Stimulated activated CD8-positive, alpha-beta memory T cell treated with anti-CD3 and anti-CD28 coated beads, Interleukin-15, amount 100 ng/mL, for 24 hours (primary cell): Measurements from ENCODE around the gene CDK14.
"Not testable (repeated sequence)": the region's sequence is repeated elsewhere in the genome, so short reads cannot be mapped to it uniquely, and the experiment has no call there.

Experiments used
- DNase-seq: peaks from one replicate; pipeline ENCODE4 v3.0.0-alpha.2; 2020; ENCODE audit warnings: low read depth

CDK14 gene

DNA sequence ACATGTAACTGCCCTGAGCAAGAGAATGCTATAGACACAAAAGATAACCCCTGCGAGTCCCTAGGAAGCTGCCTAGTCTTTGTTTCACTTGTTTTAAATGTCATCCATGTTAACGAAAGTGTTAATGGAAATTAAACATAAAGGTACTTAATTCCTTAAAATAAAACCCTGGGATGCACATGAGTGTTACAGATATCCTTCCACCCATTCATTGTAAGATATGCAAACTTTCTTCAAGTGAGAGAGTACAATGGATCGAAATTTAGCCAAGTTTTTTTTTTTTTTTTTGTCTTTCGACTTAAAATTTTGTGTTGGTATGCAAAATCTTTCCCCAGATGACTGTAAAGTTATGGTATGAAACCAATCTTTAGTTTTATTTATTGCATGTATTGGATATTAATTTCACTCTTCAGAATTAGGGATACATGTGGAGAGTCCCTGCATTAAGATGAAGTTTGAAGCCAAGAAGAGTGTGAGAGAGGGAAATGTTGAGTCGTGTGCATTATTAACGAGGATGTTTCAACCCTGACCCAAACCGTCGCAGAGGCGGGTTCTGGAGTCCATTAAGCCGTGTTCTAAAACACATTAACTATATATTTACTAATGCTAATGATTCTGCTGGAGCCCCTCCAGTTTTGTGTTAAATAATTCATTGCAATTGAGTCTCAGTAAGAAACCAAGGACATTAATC lies 1.6 kb downstream of the CDK14 start:
- DNase-seq, result no peak

DNA sequence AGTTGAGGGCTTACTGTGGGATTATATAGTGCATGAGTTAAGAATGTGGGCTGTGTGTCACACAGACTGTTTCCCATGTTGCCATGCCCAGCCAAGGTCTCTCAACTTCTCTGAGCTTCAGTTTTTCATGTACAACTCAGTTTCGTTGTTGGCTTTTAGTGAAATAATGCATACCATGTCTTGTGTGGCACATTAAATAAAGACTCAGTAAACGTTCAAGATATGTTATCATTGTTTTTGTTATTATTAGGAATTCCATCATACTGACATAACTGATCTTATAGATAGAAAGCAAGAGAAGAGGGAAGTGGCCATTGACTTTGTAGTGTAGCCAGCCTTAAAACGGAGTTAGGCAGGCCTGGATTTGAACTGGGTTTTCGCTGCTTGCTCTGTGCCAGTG lies 2.9 kb downstream of the CDK14 start:
- no peak for DNase-seq

DNA sequence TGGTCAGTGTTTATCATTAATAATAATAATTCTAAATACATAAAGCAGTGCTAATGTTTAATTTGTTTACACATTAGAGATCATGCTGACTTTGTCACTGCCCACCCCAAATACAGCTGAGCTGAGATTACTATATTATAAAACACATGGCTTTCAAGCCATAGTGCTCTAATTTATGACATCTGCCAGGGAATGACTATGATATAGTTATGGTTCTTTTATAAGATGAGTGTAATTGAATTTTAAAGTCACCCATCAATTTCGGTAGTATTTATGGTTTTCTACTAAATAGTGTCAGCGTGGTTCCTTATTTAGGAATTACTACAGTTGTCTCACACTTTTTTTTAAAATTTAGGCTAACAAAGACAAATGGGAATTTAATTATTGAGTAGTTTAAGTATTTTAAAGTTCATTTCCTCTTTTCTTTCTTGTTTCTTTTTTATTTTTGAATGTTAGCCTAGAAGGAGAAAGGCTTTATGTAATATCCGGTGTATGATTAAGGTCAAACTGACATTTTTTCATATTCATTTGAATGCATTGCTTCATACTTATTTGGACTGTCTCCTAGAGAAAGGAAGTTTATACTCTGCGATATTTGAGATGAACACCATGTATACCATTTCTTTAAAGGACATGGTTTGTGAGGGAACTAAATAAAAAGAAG lies 3.9 kb downstream of the CDK14 start:
- no peak for DNase-seq

DNA sequence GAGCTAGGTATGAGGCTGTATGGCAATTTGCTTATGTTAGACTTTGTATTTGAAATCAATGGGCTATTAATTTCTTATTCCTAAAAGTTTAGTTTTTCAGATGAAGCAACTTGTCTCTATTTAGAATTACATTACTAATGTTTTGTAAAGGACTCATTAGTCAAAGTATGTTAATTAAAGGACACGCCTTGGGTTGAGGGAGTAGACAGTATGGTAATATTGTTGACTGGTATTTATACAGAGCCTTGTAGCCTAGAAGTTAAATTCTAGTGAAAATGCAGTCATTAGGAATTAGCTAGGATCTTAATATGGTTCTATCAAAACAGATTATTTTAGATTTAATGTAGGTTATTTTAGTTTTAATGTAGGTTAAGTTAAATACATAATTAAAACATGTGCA lies 6.2 kb downstream of the CDK14 start:
- no peak for DNase-seq

DNA sequence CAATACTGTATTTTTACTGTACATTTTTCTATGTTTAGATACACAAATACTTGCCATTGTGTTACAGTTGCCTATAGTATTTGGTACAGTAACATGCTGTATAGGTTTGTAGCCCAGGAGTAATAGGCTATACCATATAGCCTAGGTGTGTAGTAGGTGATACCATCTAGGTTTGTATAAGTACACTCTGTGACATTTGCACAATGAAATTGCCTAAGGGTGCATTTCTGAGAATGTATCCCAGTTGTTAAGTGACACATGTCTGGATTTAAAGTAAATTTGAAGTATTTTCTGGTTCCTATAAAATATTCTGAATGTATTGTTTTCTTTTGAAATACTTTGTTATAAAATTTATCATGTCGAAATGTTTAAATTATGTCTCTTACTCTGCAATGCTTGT lies 7.2 kb downstream of the CDK14 start:
- DNase-seq, result no peak

DNA sequence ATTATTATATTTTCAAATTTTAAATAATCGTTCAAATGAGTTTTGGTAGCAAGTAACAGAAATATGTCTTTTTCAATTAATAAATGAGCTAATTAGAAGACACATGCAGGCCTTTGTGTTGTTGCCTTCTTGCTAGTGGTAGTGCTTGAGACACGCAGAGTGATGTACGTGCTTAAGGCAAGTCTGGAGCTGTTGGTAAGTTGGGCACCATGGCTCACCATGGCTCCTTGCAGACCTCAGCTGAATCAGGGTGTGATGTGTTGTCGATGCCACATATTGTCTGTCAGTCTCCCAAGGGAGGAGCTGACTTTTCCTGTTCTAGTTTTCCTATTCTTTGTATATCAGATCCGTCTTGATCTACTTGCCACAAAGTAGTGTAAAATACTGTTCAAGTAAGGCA lies 8.3 kb downstream of the CDK14 start:
- no peak for DNase-seq

DNA sequence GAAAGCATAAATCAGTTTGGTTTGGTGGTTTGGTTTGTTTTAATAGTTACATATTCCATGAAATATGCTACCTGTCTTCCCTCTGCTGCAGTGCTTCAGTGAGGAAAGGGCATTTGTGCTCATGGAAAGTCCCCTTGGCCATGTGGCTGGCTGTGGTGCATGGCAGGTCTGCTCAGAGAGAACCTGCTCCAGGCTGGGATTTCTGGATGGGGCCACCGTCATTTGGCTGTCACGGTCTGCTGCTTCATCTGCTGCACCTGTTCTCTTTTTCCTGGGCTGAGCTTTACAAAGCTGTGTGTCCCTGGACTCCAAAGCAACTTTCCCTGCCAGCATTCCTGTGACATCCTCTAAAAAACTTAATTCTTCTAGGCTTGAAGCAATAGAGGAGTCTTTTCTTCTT lies 8.9 kb downstream of the CDK14 start:
- no peak for DNase-seq

DNA sequence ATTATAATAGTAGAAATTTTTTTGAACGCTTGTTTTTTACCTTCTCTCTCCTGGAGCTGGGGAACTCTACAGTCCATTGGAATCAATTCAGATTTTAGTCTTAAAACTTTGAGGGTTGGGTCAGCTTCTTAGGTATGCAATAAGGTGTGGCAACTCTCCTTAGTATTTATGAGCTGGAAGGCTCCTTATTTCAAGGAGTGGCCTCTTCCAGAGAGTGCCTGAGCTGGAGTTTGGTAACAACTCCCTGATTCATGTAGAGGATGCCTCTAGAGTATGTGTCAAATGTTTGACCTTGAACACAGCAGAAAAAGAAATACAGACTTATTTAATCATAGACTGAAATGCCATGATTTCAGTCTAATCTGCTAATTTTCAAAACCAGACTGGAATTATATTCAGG lies 11.1 kb downstream of the CDK14 start:
- no peak for DNase-seq

DNA sequence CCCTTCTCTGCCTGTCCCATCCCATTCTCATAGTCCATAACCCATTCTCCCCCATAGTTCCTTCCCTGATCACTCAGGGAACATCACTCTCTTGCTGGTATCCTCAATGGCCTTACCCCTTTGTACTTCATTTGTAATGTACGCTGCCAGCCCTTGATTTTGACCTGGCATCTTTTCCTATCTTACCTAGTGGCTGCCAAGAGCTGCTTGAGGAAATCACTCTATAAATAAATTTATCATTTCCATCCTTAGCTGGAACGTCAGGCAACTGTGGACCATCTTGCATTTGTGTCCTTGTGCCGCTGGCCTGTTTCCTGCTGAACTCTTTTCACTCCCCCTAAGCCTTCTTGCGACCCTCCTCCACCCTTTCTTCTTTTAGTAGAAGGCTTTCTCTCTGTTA lies 14.0 kb downstream of the CDK14 start:
- DNase-seq, result no peak

DNA sequence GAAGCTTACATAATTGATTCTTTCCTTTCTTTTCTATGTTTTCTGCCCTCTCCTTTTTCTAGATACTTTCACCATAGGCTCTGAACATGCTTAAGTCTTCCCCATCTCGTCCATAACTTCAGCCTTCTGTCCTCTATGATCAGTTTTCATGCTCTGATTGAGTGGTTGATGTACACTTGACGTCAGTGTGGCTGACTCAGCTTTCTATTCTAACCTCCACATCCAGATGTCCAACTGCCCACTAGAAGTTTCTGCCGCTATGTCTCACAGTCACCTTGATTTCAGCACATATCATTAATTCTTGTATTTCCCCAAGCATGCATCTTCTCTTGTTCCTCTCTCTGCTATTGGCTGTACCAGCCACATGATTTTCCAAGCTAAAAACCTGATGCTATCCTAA lies 15.0 kb downstream of the CDK14 start:
- DNase-seq, result no peak

DNA sequence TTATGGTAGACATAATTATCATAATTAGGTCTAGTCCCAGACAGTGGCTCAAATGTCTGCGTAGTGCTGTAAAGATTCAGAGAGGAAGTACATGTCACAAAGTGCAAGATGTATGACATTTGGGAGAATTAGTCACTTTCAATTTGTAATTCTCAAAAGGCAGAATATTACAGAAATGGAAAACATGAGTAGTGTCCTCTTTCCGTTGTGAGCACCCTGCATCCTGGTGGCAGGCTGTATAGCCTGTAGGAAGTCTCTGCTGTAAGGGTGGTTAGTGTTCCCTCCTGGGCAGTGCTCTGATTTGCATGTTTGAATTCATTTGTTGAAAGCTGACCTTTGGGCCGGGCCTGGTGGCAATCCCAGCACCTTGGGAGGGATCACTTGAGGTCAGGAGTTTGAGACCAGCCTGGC lies 17.0 kb downstream of the CDK14 start:
- DNase-seq, result no peak

DNA sequence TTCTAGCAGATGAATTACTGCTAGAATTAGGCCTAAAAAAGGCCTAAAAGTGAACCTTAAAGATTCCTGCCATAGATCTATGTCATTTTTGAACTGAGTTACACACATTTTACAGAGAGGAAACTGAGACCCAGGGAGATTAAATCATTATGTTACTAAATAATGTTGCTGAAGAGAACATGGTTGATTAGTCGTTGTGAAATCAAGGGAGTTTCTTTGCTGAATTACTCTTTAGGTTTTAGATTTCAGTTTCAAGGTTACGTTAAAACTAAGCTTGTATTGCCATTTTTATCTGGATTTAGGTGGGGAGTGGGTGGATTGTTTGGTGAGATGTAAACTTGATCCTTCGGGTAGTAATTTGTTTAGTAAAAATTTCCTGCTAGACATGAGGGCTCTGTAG lies 21.3 kb downstream of the CDK14 start:
- no peak for DNase-seq

DNA sequence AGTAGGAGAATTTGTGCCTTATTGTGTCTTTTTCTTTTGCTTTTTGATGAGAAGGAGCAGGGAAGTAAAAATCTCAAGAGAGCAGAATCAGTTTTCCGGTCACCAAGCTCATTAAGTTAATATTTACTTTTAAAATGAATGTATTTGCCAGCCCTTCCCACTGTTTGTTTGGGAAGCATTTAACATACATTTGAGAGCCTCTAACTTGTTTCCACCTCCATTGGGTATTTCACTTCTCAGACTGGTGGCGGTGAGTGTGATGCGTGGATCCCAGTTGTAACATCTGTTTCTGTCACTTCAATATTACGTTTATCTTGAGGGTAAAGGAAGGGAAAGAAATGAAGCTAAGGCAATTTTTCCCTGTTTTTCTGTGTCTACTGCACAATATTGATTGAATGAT lies 22.8 kb downstream of the CDK14 start:
- DNase-seq, result no peak

DNA sequence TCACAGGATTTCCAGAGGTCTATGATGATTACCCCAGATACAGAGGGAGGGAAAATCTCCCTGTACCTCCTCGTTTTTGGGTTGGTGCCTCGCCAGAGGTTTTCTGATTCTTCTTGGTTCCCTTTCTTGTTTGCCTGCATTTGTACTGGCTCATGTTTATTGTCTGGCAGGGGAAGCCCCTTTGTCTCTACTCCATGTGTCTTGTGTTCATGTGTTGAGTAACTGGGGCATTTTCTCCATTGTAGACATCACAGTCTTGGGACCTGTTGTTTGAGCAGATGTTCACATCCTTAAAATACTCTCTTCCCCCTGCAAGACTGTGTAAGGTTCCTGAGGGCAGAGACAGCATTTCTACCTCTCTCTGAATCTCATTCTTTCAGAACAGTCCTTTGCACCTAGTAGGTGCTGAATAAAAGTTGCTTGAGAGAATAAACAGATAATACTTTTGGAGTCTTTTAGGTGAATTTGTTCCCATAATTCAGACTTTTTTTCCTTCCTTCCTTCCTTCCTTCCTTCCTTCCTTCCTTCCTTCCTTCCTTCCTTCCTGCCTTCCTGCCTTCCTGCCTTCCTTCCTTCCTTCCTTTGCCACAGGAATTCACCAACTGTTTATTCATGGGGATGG lies 25.1 kb downstream of the CDK14 start:
- DNase-seq, result no peak

DNA sequence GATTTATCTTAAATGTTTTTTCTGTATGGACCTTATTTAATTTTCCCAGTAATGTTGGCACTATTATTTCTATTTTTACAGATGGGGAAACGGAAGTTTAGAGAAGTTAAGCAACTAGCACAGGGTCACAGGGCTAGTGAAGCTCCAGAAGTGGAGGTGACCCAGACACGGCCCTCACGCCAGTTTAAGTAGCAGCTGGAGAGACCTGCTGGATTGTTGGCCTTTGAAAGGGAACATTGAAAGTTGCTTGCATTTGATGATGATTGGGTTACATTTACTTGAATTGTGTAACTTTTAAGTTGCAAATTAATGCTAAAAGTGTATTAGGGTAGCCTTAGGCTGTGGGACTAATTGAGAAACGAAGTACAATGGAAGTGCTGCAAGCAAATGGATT lies 25.6 kb downstream of the CDK14 start:
- no peak for DNase-seq

DNA sequence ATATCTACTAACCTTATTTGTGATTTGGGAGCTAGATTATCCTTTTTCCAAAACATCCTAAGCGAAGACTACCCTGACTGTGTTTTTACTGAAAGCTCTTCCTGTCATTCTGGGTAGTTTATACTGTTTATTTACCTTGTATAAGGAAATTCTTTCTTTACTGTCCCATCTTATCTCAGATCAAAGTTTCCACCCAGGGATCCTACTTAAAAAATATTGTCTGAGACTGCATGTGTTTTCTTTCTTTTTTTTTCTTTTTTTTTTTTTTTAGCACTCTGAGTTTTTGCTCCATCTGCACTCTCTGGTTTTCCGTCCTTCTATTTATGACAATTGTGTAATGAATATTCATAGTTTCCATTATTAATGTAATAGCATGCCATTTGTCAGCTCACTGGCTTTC lies 26.5 kb downstream of the CDK14 start:
- no peak for DNase-seq

DNA sequence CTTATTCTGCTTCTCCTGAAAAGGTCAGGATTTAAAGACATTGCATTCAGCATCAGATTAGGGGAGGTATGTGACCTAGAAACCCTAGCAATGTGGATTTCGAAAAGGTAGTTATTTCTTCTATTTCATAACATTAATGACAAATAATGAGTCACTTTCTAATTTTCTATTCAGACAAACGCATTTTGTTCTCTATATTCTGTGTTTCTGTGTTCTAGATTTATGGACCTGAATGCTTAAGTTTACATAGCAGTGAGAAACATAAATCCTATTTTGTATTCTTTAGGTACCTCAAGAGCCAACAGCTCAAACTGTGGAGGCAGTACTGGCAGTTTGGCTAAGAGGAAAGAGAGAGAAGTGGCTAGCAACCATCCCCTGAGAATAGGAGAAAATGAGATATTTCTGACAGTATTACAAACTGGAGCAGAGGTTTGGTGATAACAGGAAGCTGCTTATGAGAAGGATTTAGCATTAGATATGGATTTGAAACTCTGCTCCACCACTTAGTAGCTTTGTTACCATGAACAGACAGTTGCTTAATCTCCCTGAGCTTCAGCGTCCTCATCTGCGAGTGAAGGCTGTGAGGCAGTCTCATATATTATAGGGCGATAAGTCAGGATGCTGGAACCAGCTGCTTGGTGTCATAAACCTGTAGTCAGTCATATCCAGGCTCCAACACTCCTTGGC lies 28.2 kb downstream of the CDK14 start:
- DNase-seq, result no peak

DNA sequence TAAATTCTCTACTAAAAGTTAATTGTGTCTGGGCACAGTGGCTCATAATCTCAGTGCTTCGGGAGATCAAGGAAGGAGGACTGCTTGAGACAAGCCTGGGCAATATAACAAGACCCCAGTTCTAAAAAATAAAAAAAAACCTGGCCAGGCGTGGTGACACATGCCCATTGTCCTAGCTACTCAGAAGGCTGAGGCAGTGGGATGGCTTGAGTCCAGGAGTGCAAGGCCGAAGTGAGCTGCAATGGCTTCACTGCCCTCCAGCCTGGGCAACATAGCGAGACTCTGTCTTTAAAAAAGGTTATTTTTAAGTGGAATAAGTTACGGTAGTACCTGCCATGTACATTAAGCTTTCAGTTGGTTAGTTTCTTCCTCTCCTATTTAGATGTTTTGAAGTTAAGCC lies 28.9 kb downstream of the CDK14 start:
- no peak for DNase-seq

DNA sequence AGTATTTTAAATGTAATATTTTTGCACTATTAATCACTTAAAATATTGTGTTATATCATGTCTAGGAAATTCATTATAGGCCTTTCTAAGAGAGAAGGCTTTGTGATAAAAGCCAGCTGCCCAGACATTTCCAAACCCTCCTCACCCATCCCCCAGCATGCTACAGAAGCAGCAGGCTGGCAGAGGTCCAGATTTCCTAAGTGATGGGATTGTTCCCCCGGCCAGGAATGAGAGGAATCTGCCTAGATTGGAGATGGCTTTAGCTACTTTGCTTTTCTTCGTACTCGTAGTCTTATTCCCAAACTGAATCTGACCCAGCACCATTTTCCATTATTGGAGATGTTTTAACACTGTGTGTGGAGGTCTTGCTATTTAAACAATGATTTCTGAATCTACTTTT lies 29.4 kb downstream of the CDK14 start:
- DNase-seq, result no peak

DNA sequence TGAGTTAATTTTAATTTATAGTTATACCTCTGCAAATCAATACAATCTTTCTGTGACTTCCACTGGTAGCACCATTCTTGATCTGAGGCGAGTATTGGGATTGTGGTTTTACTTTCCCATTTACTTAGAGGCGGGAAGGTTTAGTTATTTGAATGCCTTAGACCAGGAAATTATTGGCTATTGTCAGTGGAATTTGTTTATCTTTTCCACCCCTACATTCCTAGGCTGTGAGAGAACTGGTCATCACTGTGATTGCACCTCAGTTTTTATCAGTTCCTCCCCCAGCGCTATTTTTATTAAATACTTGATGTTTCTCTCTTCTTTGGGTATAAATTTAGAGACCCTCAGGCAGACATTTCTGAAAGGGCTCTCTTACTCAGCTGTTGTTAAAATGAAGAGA lies 29.9 kb downstream of the CDK14 start:
- no peak for DNase-seq

DNA sequence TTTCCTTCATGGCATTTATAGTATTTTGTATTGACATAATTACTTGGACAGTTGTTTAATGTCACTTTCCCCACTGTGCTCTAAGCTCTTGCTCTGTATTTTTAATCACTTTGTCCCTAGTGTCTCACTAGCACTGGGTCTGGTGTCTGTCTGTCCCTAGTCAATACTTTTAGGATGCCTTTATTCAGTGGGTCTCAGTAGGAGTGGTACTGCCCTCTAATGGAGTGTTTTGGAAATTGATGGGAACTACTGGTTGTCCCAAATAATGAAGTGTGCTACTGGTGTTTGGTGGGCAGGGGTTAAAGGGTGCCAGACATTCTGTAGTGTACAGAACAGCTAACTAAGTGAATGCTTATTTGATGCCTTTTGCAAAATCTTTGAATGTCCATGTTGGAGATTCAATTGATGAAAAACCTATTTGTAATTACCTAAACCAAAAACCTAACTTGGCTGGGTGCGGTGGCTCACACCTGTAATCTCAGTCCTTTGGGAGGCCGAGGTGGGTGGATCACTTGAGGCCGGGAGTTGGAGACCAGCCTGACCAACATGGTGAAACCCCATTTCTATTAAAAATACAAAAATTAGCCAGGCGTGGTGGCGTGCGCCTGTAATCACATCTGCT lies 33.3 kb downstream of the CDK14 start:
- DNase-seq, result no peak

DNA sequence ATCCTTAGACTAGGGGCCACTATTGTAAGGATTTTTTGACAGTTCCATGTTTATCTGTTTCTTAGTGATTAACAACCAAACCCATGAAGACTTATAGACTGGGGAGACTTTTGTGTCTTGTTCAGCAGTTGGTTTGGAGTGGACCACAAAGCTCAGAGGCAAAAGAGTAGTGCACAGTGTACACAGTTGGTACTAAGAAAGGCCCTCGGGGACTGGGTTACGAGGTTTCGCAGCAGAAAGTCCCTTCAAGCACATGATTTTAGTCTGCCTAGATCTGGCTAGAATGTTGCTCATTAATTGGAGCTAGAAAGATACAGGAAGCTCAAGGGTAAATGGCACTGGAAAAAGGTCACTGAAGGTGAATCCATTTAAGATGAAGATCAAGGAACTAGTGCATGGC lies 35.4 kb downstream of the CDK14 start:
- DNase-seq, result no peak

DNA sequence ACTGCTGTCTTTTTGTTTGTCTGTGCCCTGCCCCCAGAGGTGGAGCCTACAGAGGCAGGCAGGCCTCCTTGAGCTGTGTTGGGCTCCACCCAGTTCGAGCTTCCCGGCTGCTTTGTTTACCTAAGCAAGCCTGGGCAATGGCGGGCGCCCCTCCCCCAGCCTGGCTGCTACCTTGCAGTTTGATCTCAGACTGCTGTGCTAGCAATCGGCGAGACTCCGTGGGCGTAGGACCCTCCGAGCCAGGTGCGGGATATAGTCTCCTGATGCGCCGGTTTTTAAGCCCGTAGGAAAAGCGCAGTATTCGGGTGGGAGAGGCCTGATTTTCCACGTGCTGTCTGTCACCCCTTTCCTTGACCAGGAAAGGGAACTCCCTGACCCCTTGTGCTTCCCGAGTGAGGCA lies 43.6 kb downstream of the CDK14 start:
- not testable (repeated sequence) for DNase-seq
